Brain microvascular endothelial cell (primary cell): Measurements from ENCODE around the gene BASP1.

Source experiments
- DNase-seq: peaks from one replicate; pipeline ENCODE4 v3.0.0-alpha.2; 2020
- H3K27ac ChIP-seq: fragments of 250-450 bp; sonication (Bioruptor Pico); 2 replicates; pipeline ENCODE4 v1.5.1; 2020; ENCODE audit warnings: mild to moderate bottlenecking, moderate library complexity
- H3K27me3 ChIP-seq: fragments of 250-450 bp; sonication (Bioruptor Pico); replicated peaks from 2 replicates; pipeline ENCODE4 v1.5.1; 2020; ENCODE audit warnings: mild to moderate bottlenecking
- H3K36me3 ChIP-seq: fragments of 250-450 bp; sonication (Bioruptor Pico); replicated peaks from 2 replicates; pipeline ENCODE4 v1.5.1; 2020; ENCODE audit warnings: mild to moderate bottlenecking
- H3K4me3 ChIP-seq: 2 replicates; pipeline ENCODE4 v1.5.1; 2011; ENCODE audit warnings: low read depth, mild to moderate bottlenecking, control low read depth, low read length, moderate library complexity
- CTCF ChIP-seq: IDR thresholded peaks from 2 replicates; pipeline ENCODE4 v1.5.1; 2011; ENCODE audit warnings: low read depth, mild to moderate bottlenecking, moderate library complexity, low read length, control low read depth, inconsistent platforms; ENCODE audit errors: missing control alignments
- in situ Hi-C: cut with HindIII; loops from 2 replicates; pipeline ENCODE4 v1.10.0; 2017; ENCODE audit warnings: low sequenced_read_pairs, low pct_ligation_motif_present

Gene BASP1

GRCh38 chr5:17183831-17184230 is 33.6 kb upstream of the BASP1 start:
- no peak for DNase-seq
- in situ Hi-C loops, result loop anchor here (25.0 kb wide), 2 partner anchors 247 to 397 kb away; partner anchors contain the start of gene MYO10
- H3K27ac ChIP-seq, result no peak overlapping the region
- no peak overlapping the region for H3K4me3 ChIP-seq
- no peak for TF ChIP-seq CTCF
- H3K27me3 ChIP-seq, result no peaks in the 10 kb centered on the region
- no peaks in the 10 kb centered on the region for H3K36me3 ChIP-seq

- Histone ChIP-seq H3K27ac (no peak overlapping the region), H3K36me3 (no peaks in the 10 kb centered on the region), H3K4me3 (no peak overlapping the region), H3K27me3 (no peaks in the 10 kb centered on the region)
- TF ChIP-seq CTCF, result no peak
- DNase-seq, result no peak
- in situ Hi-C loops, result loop anchor here (25.0 kb wide), 2 partner anchors 247 to 397 kb away; partner anchors contain the start of gene MYO10
Measured at GRCh38 chr5:17184588-17184987, 32.8 kb upstream of the BASP1 start.

- Histone ChIP-seq H3K36me3 (no peaks in the 10 kb centered on the region), H3K27me3 (no peaks in the 10 kb centered on the region), H3K4me3 (no peak overlapping the region), H3K27ac (peak overlapping the region; percentile 71)
- in situ Hi-C loops, result loop anchor here (25.0 kb wide), 2 partner anchors 248 to 398 kb away; partner anchors contain the start of gene MYO10
- no peak for DNase-seq
- TF ChIP-seq CTCF, result no peak
Measured at GRCh38 chr5:17185349-17185748, 32.1 kb upstream of the BASP1 start.

- peak overlapping the region; percentile 71 for H3K27ac ChIP-seq
- peak; percentile 79 for DNase-seq
- H3K27me3 ChIP-seq, result no peaks in the 10 kb centered on the region
- no peaks in the 10 kb centered on the region for H3K36me3 ChIP-seq
- in situ Hi-C loops, result loop anchor here (25.0 kb wide), 2 partner anchors 248 to 398 kb away; partner anchors contain the start of gene MYO10
- no peak overlapping the region for H3K4me3 ChIP-seq
- TF ChIP-seq CTCF, result no peak
Measured at GRCh38 chr5:17185773-17186172, 31.7 kb upstream of the BASP1 start.

- no peaks in the 10 kb centered on the region for H3K36me3 ChIP-seq
- in situ Hi-C loops, result loop anchor here (25.0 kb wide), 2 partner anchors 249 to 399 kb away; partner anchors contain the start of gene MYO10
- DNase-seq, result no peak
- no peaks in the 10 kb centered on the region for H3K27me3 ChIP-seq
- H3K4me3 ChIP-seq, result no peak overlapping the region
- no peak for TF ChIP-seq CTCF
- peak overlapping the region; percentile 71 for H3K27ac ChIP-seq
Measured at GRCh38 chr5:17186256-17186655, 31.2 kb upstream of the BASP1 start.
